Measurements from ENCODE around the gene NCK2. TPM values are rescaled to one million over a fixed set of nuclear protein-coding genes. Genes with fewer than 3 reads are reported as not detected.

NCK2 gene
- total and polyA plus RNA-seq, 2 of the 4 experiments (the other 2 are of a cell fraction) = 15.8 to 22.2 TPM

- H3K9me1 ChIP-seq (ENCODE audit: insufficient read depth, low read length) = peaks cover 3% of the 10 kb centered on the region; the same call in 1 of the 2 replicates
- no TSS peak for BruUV-seq (replicated peaks)
Measured at GRCh38 chr2:105886687-105887086, 142.0 kb downstream of the NCK2 start.

More at GRCh38 chr2:105886687-105887086, 142.0 kb downstream of the NCK2 start:
- Histone ChIP-seq H4K5ac (ENCODE audit: low read depth, low read length) (peak overlapping the region; percentile 64; the same call in 1 of the 2 replicates), H3K4ac (ENCODE audit: low read depth, low read length) (0 out of 2 replicates have a peak overlapping the region, but pooled peaks have one; percentile 46), H4K20me1 (ENCODE audit: insufficient read depth, low read length) (peaks cover 6% of the 10 kb centered on the region; the same call in 1 of the 2 replicates), H3K4me1 (ENCODE audit: control insufficient read depth, insufficient read depth, low read length) (peaks cover 12% of the 10 kb centered on the region), H2BK15ac (ENCODE audit: low read depth, low read length) (no peak overlapping the region), H3K27me3 (ENCODE audit: control insufficient read depth, insufficient read depth, low read length) (no peaks in the 10 kb centered on the region), H2AK9ac (replicated peaks; ENCODE audit: low read depth, low read length, poor library complexity) (no peak overlapping the region), H3K9ac (ENCODE audit: low read depth, low read length) (no peak overlapping the region), H3K4me2 (ENCODE audit: low read depth, low read length) (no peak overlapping the region), H3K79me1 (ENCODE audit: low read depth in 1 of 2, low read length in 2 of 2) (peaks cover 41 to 47% of the 10 kb centered on the region in 2 experiments), H3K9me3 (ENCODE audit: control insufficient read depth, insufficient read depth, low read length) (peaks cover 2% of the 10 kb centered on the region; the same call in 1 of the 2 replicates), H2AFZ (replicated peaks; ENCODE audit: low read length, poor library complexity) (no peak overlapping the region), H2BK120ac (ENCODE audit: low read depth, low read length) (no peak overlapping the region), H3K36me3 (ENCODE audit: control insufficient read depth, insufficient read depth, low read length) (peaks cover 3% of the 10 kb centered on the region), H3K56ac (ENCODE audit: extremely low read depth, insufficient read depth, low read length) (no peak overlapping the region), H2AK5ac (ENCODE audit: low read depth, low read length) (no peak overlapping the region), H3K18ac (ENCODE audit: low read depth, low read length) (peak overlapping the region; percentile 34), H3K4me3 (ENCODE audit: insufficient read depth, low read depth, low read length) (no peak overlapping the region), H2BK5ac (ENCODE audit: low read depth, low read length, poor library complexity, severe bottlenecking) (peak overlapping the region; percentile 19), H4K8ac (ENCODE audit: low read depth in 2 of 2, low read length in 2 of 2) (0 out of 4 replicates have a peak overlapping the region, but pooled peaks of 1 of the 2 experiments have one; percentile 38), H2BK20ac (ENCODE audit: low read depth, low read length) (peak overlapping the region; percentile 58; the same call in 1 of the 2 replicates), H3K14ac (replicated peaks; ENCODE audit: low read depth, low read length) (peak overlapping the region; percentile 58; the same call in 1 of the 2 replicates), H3K23ac (ENCODE audit: low read depth, low read length) (peak overlapping the region; percentile 19; the same call in 1 of the 2 replicates), H3K27ac (ENCODE audit: insufficient read depth, low read length) (peak overlapping the region; percentile 40; the same call in 1 of the 2 replicates), H4K91ac (ENCODE audit: insufficient read depth, low read depth, low read length) (no peak overlapping the region)
- DNase-seq = no peak
- ChIA-PET CTCF (no interaction called here), POLR2A (ENCODE audit: unreplicated experiment) (no interaction called here)
- ATAC-seq (ENCODE audit: low read depth) = no peak
- no CpG with 5 or more reads among the region's 2 CpGs for WGBS, 2 experiments (ENCODE audit: extremely low coverage in 2 of 2, insufficient read length in 1 of 2)
- TF ChIP-seq RAD21 (IDR thresholded peaks at IDR 0.05; ENCODE audit: low read length) = no peak
- in situ Hi-C loops (cut with MboI; ENCODE audit: low sequenced_read_pairs) = no loop called here
- intact Hi-C loops (cut with micrococcal nuclease) = no loop called here
- dilution Hi-C loops (cut with HindIII; ENCODE audit: low sequenced_read_pairs, unreplicated experiment) = no loop called here

Measured in IMR-90 (cell line).